Suprapubic skin (tissue), 4 donors: ENCODE data around the gene TAP2. TPM values are rescaled to one million over a fixed set of nuclear protein-coding genes. Genes with fewer than 3 reads are reported as not detected.
A peak's percentile ranks its signal among the peaks of the same experiment; 100 is the strongest.

Experiments
- DNase-seq, 2 donors: peaks; one replicate each; pipeline ENCODE4 v3.0.0-alpha.2; 2019; ENCODE audit warnings: low spot score in 2 of 2
- H3K27ac ChIP-seq: fragments of 200-600 bp; sonication (generic); one replicate; pipeline ENCODE4 v1.5.1; 2019
- H3K27me3 ChIP-seq: fragments of 200-600 bp; sonication (generic); one replicate; pipeline ENCODE4 v1.5.1; 2019
- H3K36me3 ChIP-seq: fragments of 200-600 bp; sonication (generic); one replicate; pipeline ENCODE4 v1.5.1; 2019
- H3K4me1 ChIP-seq: fragments of 200-600 bp; sonication (generic); one replicate; pipeline ENCODE4 v1.5.1; 2019
- H3K4me3 ChIP-seq: fragments of 200-600 bp; sonication (generic); one replicate; pipeline ENCODE4 v1.5.1; 2019; ENCODE audit warnings: mild to moderate bottlenecking
- H3K9me3 ChIP-seq: fragments of 200-600 bp; sonication (generic); one replicate; pipeline ENCODE4 v1.5.1; 2019
- EP300 ChIP-seq: sonication (generic); formaldehyde crosslinking; IDR thresholded peaks from one replicate; pipeline ENCODE4 v1.6.1; 2017; ENCODE audit warnings: antibody characterized with exemption
- POLR2A ChIP-seq, 2 donors: fragments of 450-650 bp; IDR thresholded peaks; one replicate each; pipeline ENCODE4 v1.6.1; 2017; ENCODE audit warnings: antibody characterized with exemption in 2 of 2, mild to moderate bottlenecking in 2 of 2, moderate library complexity in 2 of 2
- POLR2AphosphoS5 ChIP-seq, 3 donors: sonication (generic); formaldehyde crosslinking; IDR thresholded peaks; one replicate each; pipeline ENCODE4 v1.6.1; 2017; ENCODE audit warnings: antibody characterized with exemption in 3 of 3
- WGBS: methylation state at CpG from one replicate; pipeline ENCODE4 v1.1.5; 2018; 5-methylcytosine and 5-hydroxymethylcytosine counted together
- total RNA-seq, 4 donors: library from RNA; depleted of rRNA; stranded (reverse); fragments of >200 nt; gene quantifications; one replicate each; pipeline ENCODE4 v1.1.0, GENCODE V29; 2016
- TF ChIP-seq, protein P1 (sequence below), 2 donors: fragments of 200-600 bp in 1 of 2; fragments of 450-650 bp in 1 of 2; sonication (generic) in 1 of 2; IDR thresholded peaks; one replicate each; pipeline ENCODE4 v1.5.1; 2016 to 2019; ENCODE audit warnings: antibody characterized with exemption in 2 of 2, mild to moderate bottlenecking in 1 of 2, moderate library complexity in 1 of 2

Gene TAP2
- total RNA-seq, 4 donors from 2014 or later = 17.7 to 20.8 (median 20.1) TPM

DNA sequence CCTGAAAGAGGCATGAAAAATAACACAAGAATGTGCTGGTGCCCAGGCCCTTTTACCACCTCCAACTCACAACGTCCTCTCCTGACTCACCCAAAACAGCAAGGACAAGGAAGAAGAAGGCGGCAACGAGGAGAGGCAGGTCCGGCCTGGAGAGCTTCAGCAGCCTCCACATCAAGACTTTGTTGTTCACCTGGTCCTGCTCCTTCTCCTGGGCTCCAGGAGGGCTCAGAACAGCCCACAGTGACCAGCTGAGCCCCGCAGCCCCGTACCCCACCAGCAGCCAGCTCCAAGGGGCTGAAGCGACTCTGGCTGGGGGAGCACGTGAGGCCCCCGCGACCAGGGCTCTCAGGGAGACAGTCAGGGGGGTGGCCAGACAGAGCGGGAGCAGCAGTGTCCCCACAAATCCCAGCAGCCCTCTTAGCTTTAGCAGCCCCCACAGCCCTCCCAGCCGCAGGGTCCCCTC is 857 bp downstream of the TAP2 start:
- Histone ChIP-seq H3K4me3 (peak overlapping the region; percentile 81), H3K4me1 (peaks cover 23% of the 10 kb centered on the region), H3K27ac (peak overlapping the region; percentile 97), H3K36me3 (peaks cover 31% of the 10 kb centered on the region), H3K9me3 (no peaks in the 10 kb centered on the region), H3K27me3 (no peaks in the 10 kb centered on the region)
- WGBS = 32% methylated on average over 11 of the region's 12 CpGs
- DNase-seq = no peak
- TF ChIP-seq, protein P1, sequence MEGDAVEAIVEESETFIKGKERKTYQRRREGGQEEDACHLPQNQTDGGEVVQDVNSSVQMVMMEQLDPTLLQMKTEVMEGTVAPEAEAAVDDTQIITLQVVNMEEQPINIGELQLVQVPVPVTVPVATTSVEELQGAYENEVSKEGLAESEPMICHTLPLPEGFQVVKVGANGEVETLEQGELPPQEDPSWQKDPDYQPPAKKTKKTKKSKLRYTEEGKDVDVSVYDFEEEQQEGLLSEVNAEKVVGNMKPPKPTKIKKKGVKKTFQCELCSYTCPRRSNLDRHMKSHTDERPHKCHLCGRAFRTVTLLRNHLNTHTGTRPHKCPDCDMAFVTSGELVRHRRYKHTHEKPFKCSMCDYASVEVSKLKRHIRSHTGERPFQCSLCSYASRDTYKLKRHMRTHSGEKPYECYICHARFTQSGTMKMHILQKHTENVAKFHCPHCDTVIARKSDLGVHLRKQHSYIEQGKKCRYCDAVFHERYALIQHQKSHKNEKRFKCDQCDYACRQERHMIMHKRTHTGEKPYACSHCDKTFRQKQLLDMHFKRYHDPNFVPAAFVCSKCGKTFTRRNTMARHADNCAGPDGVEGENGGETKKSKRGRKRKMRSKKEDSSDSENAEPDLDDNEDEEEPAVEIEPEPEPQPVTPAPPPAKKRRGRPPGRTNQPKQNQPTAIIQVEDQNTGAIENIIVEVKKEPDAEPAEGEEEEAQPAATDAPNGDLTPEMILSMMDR (IDR thresholded peaks at IDR 0.05) = no peak
- TF ChIP-seq POLR2AphosphoS5 (IDR thresholded peaks at IDR 0.05) (no peak), POLR2A (IDR thresholded peaks at IDR 0.05) (no peak), EP300 (no peak)

DNA sequence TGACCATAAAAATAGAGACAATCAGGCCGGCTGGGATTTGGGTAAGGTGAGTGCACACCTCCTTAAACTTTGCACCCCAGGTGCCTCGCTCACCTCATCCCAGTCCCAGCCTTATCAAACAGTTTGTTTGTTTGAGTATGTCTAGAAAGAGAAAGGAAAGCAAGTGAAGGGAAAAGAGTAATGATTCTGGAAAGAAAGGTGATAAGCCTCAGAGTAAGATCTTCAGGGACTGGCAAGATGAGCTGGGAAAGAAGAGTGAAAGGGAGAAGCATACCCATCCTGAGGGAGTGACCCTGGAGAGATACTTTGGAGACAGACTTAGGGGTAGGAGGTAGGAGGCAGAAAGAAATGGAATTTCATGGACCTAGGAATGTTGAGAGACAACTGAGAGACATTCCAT is 1.7 kb downstream of the TAP2 start:
- Histone ChIP-seq H3K27me3 (no peaks in the 10 kb centered on the region), H3K4me1 (peaks cover 15% of the 10 kb centered on the region), H3K36me3 (peaks cover 38% of the 10 kb centered on the region), H3K4me3 (no peak overlapping the region), H3K9me3 (no peaks in the 10 kb centered on the region), H3K27ac (no peak overlapping the region)
- TF ChIP-seq POLR2AphosphoS5 (IDR thresholded peaks at IDR 0.05) (no peak), POLR2A (IDR thresholded peaks at IDR 0.05) (no peak), EP300 (no peak)
- TF ChIP-seq, protein P1 (IDR thresholded peaks at IDR 0.05) = no peak
- no peak for DNase-seq
- WGBS = 98% methylated on average over 2 of the region's 2 CpGs

DNA sequence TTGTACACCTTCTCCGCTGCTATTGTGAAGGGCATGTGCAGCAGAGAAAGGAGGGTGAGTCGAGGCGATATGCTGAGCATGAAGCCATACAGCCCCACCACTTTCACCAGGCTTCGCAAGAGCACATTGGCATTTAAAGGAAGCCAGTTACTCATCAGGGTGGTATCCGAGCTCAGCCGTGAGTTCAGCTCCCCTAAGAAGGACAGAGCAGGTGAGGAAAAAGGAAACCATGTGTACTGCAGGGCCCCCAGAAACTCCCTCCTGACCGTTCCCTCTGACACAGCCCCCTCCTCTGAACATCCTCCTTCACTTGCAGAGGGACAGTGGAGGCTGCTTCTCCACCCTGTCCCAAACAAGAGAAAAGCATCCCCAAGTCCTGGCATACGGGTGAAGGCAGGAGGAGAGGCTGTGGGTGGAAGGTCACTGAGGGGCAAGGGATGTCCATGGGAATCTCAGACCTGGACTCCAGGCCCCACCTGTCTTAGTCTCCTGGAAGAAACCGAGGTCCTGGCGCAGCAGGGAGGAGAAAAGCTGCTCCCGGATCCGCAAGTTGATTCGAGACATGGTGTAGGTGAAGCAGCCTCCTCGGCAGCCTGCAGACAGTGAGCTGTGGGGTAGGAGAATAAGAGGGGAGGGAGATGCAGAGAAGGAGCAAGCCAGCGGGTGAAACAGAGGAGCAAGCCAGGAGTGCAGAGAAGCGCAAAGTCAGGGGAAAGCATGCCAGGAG is 3.2 kb downstream of the TAP2 start:
- no peak overlapping the region for H3K4me3 ChIP-seq
- DNase-seq = no peak
- H3K36me3 ChIP-seq = peaks cover 33% of the 10 kb centered on the region
- H3K27me3 ChIP-seq = no peaks in the 10 kb centered on the region
- H3K4me1 ChIP-seq = peaks cover 13% of the 10 kb centered on the region
- TF ChIP-seq, protein P1 (IDR thresholded peaks at IDR 0.05) = no peak
- no peak for TF ChIP-seq POLR2AphosphoS5 (IDR thresholded peaks at IDR 0.05)
- TF ChIP-seq EP300 = no peak
- TF ChIP-seq POLR2A (IDR thresholded peaks at IDR 0.05) = no peak
- WGBS = 92% methylated on average over 16 of the region's 16 CpGs
- H3K9me3 ChIP-seq = no peaks in the 10 kb centered on the region
- H3K27ac ChIP-seq = no peak overlapping the region

DNA sequence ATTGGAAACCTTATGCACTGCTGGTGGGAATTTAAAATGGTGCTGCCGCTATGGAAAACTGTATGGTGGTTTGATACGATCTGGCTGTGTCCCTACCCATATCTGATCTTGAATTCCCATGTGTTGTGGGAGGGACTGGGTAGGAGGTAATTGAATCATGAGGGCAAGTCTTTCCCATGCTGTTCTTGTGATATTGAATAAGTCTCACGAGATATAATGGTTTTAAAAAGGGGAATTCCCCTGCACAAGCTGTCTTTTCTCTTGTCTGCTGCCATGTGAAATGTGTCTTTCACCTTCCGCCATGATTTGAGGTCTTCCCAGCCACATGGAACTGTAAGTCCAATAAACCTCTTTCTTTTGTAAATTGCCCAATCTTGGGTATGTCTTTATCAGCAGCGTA is 4.9 kb downstream of the TAP2 start:
- no peak for DNase-seq
- H3K4me1 ChIP-seq = peaks cover 13% of the 10 kb centered on the region
- H3K36me3 ChIP-seq = peaks cover 50% of the 10 kb centered on the region
- H3K27me3 ChIP-seq = no peaks in the 10 kb centered on the region
- 81% methylated on average over 5 of the region's 5 CpGs for WGBS
- H3K27ac ChIP-seq = no peak overlapping the region
- no peak overlapping the region for H3K4me3 ChIP-seq
- no peaks in the 10 kb centered on the region for H3K9me3 ChIP-seq
- TF ChIP-seq POLR2A (IDR thresholded peaks at IDR 0.05) (no peak), POLR2AphosphoS5 (IDR thresholded peaks at IDR 0.05) (no peak), EP300 (no peak)
- TF ChIP-seq, protein P1 (IDR thresholded peaks at IDR 0.05) = no peak

DNA sequence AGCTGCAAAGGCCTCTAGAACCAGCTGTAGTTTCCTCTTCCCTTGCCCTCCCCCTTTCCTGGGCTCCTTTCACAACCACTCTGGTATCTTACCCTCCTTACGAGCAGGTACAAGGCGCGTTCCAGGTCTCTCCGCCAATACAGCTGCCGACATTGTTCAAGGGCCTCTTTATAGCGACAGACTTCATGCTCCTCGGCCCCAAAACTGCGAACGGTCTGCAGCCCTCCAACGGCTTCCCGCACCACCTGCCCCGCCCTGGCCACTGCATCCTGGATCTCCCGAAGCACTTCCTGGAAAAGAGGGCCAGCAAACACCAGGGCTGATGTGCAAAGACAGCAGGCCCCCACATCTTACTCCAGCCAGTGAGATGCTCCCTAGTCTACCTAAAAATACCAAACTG is 6.0 kb downstream of the TAP2 start:
- Histone ChIP-seq H3K9me3 (no peaks in the 10 kb centered on the region), H3K27me3 (no peaks in the 10 kb centered on the region), H3K4me3 (no peak overlapping the region), H3K27ac (no peak overlapping the region), H3K4me1 (peaks cover 8% of the 10 kb centered on the region), H3K36me3 (peaks cover 52% of the 10 kb centered on the region)
- DNase-seq = no peak
- TF ChIP-seq, protein P1 (IDR thresholded peaks at IDR 0.05) = no peak
- TF ChIP-seq POLR2A (IDR thresholded peaks at IDR 0.05) (no peak), POLR2AphosphoS5 (IDR thresholded peaks at IDR 0.05) (no peak), EP300 (no peak)
- 82% methylated on average over 13 of the region's 13 CpGs for WGBS
